ENCODE results near the gene RTP5.

RTP5 gene

GRCh38 chr2:241843321-241844065 lies 26.0 kb upstream of the RTP5 start:
- no peak for DNase-seq (ENCODE audit: low read depth)

- peak; percentile 66 for DNase-seq (ENCODE audit: low read depth)
Observed at GRCh38 chr2:241844066-241844728, 25.3 kb upstream of the RTP5 start.

GRCh38 chr2:241844831-241845578 lies 24.5 kb upstream of the RTP5 start:
- no peak for DNase-seq (ENCODE audit: low read depth)

GRCh38 chr2:241846406-241846805 lies 23.1 kb upstream of the RTP5 start:
- no peak for DNase-seq (ENCODE audit: low read depth)

- no peak for DNase-seq (ENCODE audit: low read depth)
Observed at GRCh38 chr2:241848761-241849615, 20.5 kb upstream of the RTP5 start.

GRCh38 chr2:241849616-241850543 lies 19.6 kb upstream of the RTP5 start:
- no peak for DNase-seq (ENCODE audit: low read depth)

GRCh38 chr2:241850544-241851324 lies 18.8 kb upstream of the RTP5 start:
- no peak for DNase-seq (ENCODE audit: low read depth)

- no peak for DNase-seq (ENCODE audit: low read depth)
Observed at GRCh38 chr2:241851325-241852115, 18.0 kb upstream of the RTP5 start.

- no peak for DNase-seq (ENCODE audit: low read depth)
Observed at GRCh38 chr2:241852116-241852980, 17.2 kb upstream of the RTP5 start.

- DNase-seq (ENCODE audit: low read depth) = no peak
Observed at GRCh38 chr2:241852981-241853631, 16.4 kb upstream of the RTP5 start.

GRCh38 chr2:241853651-241854341 lies 15.7 kb upstream of the RTP5 start:
- DNase-seq (ENCODE audit: low read depth) = no peak

GRCh38 chr2:241854342-241855244 lies 14.9 kb upstream of the RTP5 start:
- no peak for DNase-seq (ENCODE audit: low read depth)

- DNase-seq (ENCODE audit: low read depth) = no peak
Observed at GRCh38 chr2:241855245-241855887, 14.2 kb upstream of the RTP5 start.

- no peak for DNase-seq (ENCODE audit: low read depth)
Observed at GRCh38 chr2:241855888-241856422, 13.6 kb upstream of the RTP5 start.

GRCh38 chr2:241857041-241857541 lies 12.4 kb upstream of the RTP5 start:
- DNase-seq (ENCODE audit: low read depth) = no peak

Data from activated T-cell treated with anti-CD3 and anti-CD28 coated beads for 1 hour (primary cell).